Calu3 (cell line): Measurements from ENCODE around the gene CNPY4. TPM values are rescaled to one million over a fixed set of nuclear protein-coding genes. Genes with fewer than 3 reads are reported as not detected.

Source experiments
- BruUV-seq: library from RNA; stranded (reverse); fragments of 400-500 nt; replicated peaks from 2 replicates; lab custom pipeline; 2021; lab: Mats Ljungman, UMichigan
- CTCF ChIA-PET: fragments of 300-600 bp; sonication (Branson Sonifier 250); formaldehyde crosslinking; loops from one replicate; lab custom pipeline; 2022; ENCODE audit warnings: antibody characterized with exemption; lab: Charles Lee
- DNase-seq: peaks from one replicate; pipeline ENCODE4 v3.0.0; 2022
- H3K27ac Mint-ChIP-seq: one replicate; pipeline ENCODE4 v1.8.0; 2022; ENCODE audit warnings: mixed read lengths; ENCODE audit not compliant: unreplicated experiment
- H3K27me3 Mint-ChIP-seq: one replicate; pipeline ENCODE4 v1.8.0; 2022; ENCODE audit warnings: mixed read lengths; ENCODE audit not compliant: unreplicated experiment
- H3K36me3 Mint-ChIP-seq: one replicate; pipeline ENCODE4 v1.8.0; 2022; ENCODE audit warnings: mild to moderate bottlenecking, moderate library complexity, mixed read lengths; ENCODE audit not compliant: insufficient read depth, unreplicated experiment
- H3K4me1 Mint-ChIP-seq: one replicate; pipeline ENCODE4 v1.8.0; 2022; ENCODE audit warnings: mild to moderate bottlenecking, low read depth, mixed read lengths; ENCODE audit not compliant: unreplicated experiment
- H3K4me3 Mint-ChIP-seq: one replicate; pipeline ENCODE4 v1.8.0; 2022; ENCODE audit warnings: mild to moderate bottlenecking, low read depth, moderate library complexity, mixed read lengths; ENCODE audit not compliant: unreplicated experiment
- H3K9me3 Mint-ChIP-seq: one replicate; pipeline ENCODE4 v1.8.0; 2022; ENCODE audit warnings: low read depth, mixed read lengths; ENCODE audit not compliant: unreplicated experiment
- intact Hi-C: fragments of 100-400 bp; cut with micrococcal nuclease; formaldehyde crosslinking; loops from one replicate; pipeline ENCODE4 v1.10.0; 2022; ENCODE audit not compliant: unreplicated experiment
- total RNA-seq: library from RNA; stranded (reverse); gene quantifications from 2 replicates; pipeline ENCODE4 v1.2.3, GENCODE V29; 2022
- TF ChIP-seq, protein P1 (sequence below): fragments of 200-600 bp; IDR thresholded peaks from one replicate; pipeline ENCODE4 v1.8.0; 2022; ENCODE audit warnings: antibody characterized with exemption; ENCODE audit not compliant: unreplicated experiment

Gene CNPY4
- total RNA-seq, 1 experiment from 2014 or later, result 5.9 TPM

DNA sequence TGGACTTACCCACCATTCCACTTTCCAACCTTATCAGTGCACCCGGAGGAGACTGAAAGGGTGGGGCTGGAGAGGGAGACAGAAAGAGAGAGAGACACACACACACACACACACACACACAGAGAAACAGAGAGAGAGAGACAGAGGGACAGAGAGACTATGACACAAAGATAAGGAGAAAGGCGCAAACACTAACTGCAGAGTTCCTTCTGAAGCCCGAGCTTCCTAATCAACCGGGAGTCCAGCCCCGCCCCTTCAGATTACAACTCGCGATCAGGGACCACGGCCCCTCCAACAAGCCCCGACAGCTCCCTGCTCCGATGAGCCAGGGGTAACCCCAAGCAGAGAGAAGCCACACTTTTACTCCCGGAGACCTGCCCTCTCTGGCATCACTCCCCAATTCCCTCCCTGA lies 48.5 kb downstream of the CNPY4 start:
- Mint-ChIP-seq H3K27ac (peak overlapping the region; percentile 55), H3K36me3 (peaks cover 13% of the 10 kb centered on the region), H3K4me1 (peaks cover 27% of the 10 kb centered on the region), H3K4me3 (peak overlapping the region; percentile 67), H3K27me3 (peaks cover 54% of the 10 kb centered on the region), H3K9me3 (no peaks in the 10 kb centered on the region)
- no TSS peak for BruUV-seq
- intact Hi-C loops, result no loop called here
- CTCF ChIA-PET, result no interaction called here
- TF ChIP-seq, protein P1, sequence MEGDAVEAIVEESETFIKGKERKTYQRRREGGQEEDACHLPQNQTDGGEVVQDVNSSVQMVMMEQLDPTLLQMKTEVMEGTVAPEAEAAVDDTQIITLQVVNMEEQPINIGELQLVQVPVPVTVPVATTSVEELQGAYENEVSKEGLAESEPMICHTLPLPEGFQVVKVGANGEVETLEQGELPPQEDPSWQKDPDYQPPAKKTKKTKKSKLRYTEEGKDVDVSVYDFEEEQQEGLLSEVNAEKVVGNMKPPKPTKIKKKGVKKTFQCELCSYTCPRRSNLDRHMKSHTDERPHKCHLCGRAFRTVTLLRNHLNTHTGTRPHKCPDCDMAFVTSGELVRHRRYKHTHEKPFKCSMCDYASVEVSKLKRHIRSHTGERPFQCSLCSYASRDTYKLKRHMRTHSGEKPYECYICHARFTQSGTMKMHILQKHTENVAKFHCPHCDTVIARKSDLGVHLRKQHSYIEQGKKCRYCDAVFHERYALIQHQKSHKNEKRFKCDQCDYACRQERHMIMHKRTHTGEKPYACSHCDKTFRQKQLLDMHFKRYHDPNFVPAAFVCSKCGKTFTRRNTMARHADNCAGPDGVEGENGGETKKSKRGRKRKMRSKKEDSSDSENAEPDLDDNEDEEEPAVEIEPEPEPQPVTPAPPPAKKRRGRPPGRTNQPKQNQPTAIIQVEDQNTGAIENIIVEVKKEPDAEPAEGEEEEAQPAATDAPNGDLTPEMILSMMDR, result no peak
- no peak for DNase-seq

DNA sequence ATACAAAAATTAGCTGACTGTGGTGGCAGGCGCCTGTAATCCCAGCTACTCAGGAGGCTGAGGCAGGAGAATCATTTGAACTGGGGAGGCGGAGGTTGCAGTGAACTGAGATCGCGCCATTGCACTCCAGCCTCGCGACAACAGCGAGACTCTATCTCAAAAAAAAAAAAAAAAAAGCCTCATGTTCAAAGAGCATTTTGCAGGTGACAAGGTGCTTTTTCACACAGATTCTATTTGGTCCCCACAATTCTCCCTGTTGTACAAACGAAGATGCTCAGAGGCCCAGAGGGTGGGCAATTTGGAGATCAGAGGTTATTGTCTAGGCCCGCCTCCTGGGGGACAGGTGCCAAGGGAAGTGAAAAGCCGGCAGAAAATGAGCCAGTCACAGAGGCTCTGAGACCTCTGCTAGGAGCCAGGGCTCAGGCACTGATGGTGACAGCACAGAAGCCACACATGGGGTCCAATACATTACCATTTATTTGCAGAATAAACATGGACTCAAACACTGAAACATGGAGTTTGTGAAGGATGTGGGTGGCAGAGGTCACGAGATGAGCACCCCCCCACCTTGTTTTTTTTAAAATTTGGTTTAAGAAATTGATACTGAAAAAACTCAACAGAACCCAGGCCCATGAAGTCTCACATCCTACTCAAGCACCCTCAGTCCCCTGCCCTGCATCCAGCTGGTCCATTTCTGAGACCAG lies 49.9 kb downstream of the CNPY4 start:
- Mint-ChIP-seq H3K4me3 (no peak overlapping the region), H3K27ac (no peak overlapping the region)
- intact Hi-C loops, result no loop called here

DNA sequence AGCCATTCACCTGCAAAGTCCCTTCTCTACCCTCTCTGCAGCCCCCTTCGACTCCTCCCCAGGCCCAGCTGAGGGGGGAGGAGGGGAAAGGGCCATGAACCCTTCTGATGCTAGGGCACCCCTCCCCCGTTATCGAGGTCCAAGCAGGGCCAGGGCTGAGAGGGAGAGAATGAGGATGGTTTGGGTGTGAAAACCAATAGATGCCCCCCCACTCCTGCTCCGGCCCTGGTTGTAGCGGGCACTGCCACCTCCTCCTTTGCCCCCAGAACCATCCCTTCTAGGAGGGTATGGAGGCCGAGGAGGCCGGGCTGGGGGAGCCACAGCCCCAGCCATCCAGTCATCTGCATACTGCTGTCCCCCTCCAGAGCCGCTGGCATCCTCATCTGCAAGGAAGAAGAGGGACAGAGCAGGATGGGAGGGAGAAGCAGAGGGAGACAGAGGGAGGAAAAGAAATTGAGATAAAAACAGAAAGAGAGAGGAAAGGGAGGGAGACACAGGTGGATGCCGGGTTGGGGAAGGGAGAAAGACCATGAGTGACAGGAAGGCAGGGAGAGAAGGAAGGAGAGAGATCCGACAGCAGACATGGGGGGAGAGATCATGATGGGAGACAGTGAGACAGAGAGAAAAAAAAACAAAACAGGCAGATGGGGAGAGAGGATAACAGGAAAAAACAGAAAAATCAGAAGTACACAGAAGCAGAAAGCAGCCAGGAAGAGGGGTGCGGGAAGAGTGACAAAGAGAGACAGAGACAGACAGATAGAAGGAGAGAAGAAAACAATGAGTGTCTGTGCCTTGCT lies 50.9 kb downstream of the CNPY4 start:
- TF ChIP-seq, protein P1, result no peak
- intact Hi-C loops, result no loop called here
- Mint-ChIP-seq H3K9me3 (no peaks in the 10 kb centered on the region), H3K27ac (no peak overlapping the region), H3K36me3 (peaks cover 13% of the 10 kb centered on the region), H3K27me3 (peaks cover 77% of the 10 kb centered on the region), H3K4me3 (peak overlapping the region; percentile 61), H3K4me1 (peaks cover 27% of the 10 kb centered on the region)
- CTCF ChIA-PET, result no interaction called here
- DNase-seq, result no peak
- BruUV-seq, result no TSS peak

More for the DNA sequence above, 49.9 kb downstream of the CNPY4 start:
- Mint-ChIP-seq H3K4me1 (peaks cover 27% of the 10 kb centered on the region), H3K36me3 (peaks cover 13% of the 10 kb centered on the region), H3K27me3 (peaks cover 68% of the 10 kb centered on the region), H3K9me3 (no peaks in the 10 kb centered on the region)
- CTCF ChIA-PET, result no interaction called here
- DNase-seq, result no peak
- no TSS peak for BruUV-seq
- TF ChIP-seq, protein P1, result no peak

DNA sequence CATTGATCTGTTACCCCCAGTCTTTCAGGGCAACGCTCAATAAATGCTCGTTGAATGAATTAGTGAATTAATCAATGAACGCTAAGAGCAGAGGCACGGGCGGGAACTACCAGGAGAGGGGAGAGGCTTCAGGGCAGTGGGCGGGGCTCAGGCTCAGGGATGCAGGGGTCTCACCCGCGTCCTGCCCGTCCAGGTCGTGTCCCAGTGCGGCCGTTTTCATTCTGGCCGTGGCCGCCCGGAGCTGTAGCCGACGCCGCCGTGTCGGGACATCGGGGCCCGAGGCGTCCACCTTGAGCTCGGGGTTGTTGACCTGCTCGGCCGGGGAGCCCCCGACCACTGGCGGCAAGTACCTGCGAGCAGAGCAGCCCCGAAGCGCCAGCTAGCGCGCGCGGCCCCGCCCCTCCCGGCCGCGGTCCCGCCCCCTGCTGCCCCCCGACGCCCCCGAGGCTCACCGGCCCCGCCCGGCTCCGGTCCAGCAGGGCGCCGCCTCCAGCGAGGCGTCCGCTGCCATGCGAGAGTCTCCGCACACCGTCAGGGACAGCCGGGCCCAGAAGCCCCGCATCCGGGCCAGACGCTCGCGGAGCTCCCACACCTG lies 51.8 kb downstream of the CNPY4 start:
- Mint-ChIP-seq H3K27ac (no peak overlapping the region), H3K27me3 (peaks cover 77% of the 10 kb centered on the region), H3K36me3 (peaks cover 13% of the 10 kb centered on the region), H3K9me3 (no peaks in the 10 kb centered on the region), H3K4me3 (peak overlapping the region; percentile 61), H3K4me1 (peaks cover 27% of the 10 kb centered on the region)
- no peak for DNase-seq
- intact Hi-C loops, result no loop called here
- no TSS peak for BruUV-seq
- TF ChIP-seq, protein P1, result no peak
- CTCF ChIA-PET, result interaction anchor here (0.6 kb wide), 1 partner anchor 160 kb away, joined by 4 read pairs; no protein-coding TSS in a partner anchor
